SK-N-SH (cell line): Measurements from ENCODE around the gene TPSAB1. TPM values are rescaled to one million over a fixed set of nuclear protein-coding genes. Genes with fewer than 3 reads are reported as not detected.

ENCODE experiments used
- CTCF ChIA-PET: fragments of 300-600, 350-600 bp; formaldehyde crosslinking; extraction: SDS; loops from one replicate; lab custom pipeline; 2021; lab: Yijun Ruan, JAX
- POLR2A ChIA-PET: fragments of 350-600 bp; sonication (Branson Sonifier 250); formaldehyde crosslinking; extraction: SDS; loops from one replicate; lab custom pipeline; 2020; ENCODE audit warnings: antibody characterized with exemption, inconsistent platforms; lab: Yijun Ruan, JAX
- DNase-seq: peaks from one replicate; pipeline ENCODE4 v3.0.0; 2012
- H2AFZ ChIP-seq: fragments of 200-600 bp; sonication (generic); 2 replicates; pipeline ENCODE4 v1.8.1; 2016; ENCODE audit warnings: antibody characterized with exemption, mild to moderate bottlenecking, low read depth
- H3F3A ChIP-seq: fragments of 200-600 bp; sonication (generic); replicated peaks from 2 replicates; pipeline ENCODE3; 2016; ENCODE audit warnings: antibody characterized with exemption, mild to moderate bottlenecking; ENCODE audit not compliant: insufficient read depth
- H3K27ac ChIP-seq, 2 experiments: fragments of 200-500 bp in 1 of 2; fragments of 200-600 bp in 1 of 2; sonication (Bioruptor generic) in 1 of 2; sonication (generic), shearing (Covaris generic) in 1 of 2; 2 replicates each; pipeline versions ENCODE4 v1.5.1 to v1.6.1; 2014 to 2016; ENCODE audit warnings: low read depth in 2 of 2, inconsistent platforms in 1 of 2, low read length in 1 of 2, mild to moderate bottlenecking in 1 of 2, mixed read lengths in 1 of 2
- H3K27me3 ChIP-seq: fragments of 200-600 bp; sonication (generic), shearing (Covaris generic); 2 replicates; pipeline ENCODE4 v1.6.1; 2016; ENCODE audit warnings: mixed run types; ENCODE audit not compliant: insufficient read depth
- H3K36me3 ChIP-seq, 2 experiments: fragments of 200-500 bp in 1 of 2; fragments of 200-600 bp in 1 of 2; sonication (Bioruptor generic) in 1 of 2; sonication (generic) in 1 of 2; replicated peaks in 1 of 2; 2 replicates each; pipeline versions ENCODE3 to v1.5.1; 2014 to 2016; ENCODE audit warnings: low read length in 1 of 2, mild to moderate bottlenecking in 1 of 2; ENCODE audit not compliant: insufficient read depth in 2 of 2, control insufficient read depth in 1 of 2
- H3K4me1 ChIP-seq, 2 experiments: fragments of 200-500 bp in 1 of 2; fragments of 200-600 bp in 1 of 2; sonication (Bioruptor generic) in 1 of 2; sonication (generic), shearing (Covaris generic) in 1 of 2; 2 replicates each; pipeline versions ENCODE4 v1.5.1 to v1.6.1; 2014 to 2016; ENCODE audit warnings: low read depth in 1 of 2, low read length in 1 of 2, mixed run types in 1 of 2; ENCODE audit not compliant: insufficient read depth in 2 of 2, control insufficient read depth in 1 of 2
- H3K4me2 ChIP-seq: fragments of 200-600 bp; sonication (generic), shearing (Covaris generic); 2 replicates; pipeline ENCODE4 v1.6.1; 2017; ENCODE audit warnings: mixed run types
- H3K4me3 ChIP-seq, 2 experiments: fragments of 200-500 bp in 1 of 2; fragments of 200-600 bp in 1 of 2; sonication (Bioruptor generic) in 1 of 2; sonication (generic), shearing (Covaris generic) in 1 of 2; 2 replicates each; pipeline versions ENCODE4 v1.5.1 to v1.8.1; 2014 to 2016; ENCODE audit warnings: low read depth in 2 of 2, inconsistent platforms in 1 of 2, low read length in 1 of 2, mild to moderate bottlenecking in 1 of 2, mixed read lengths in 1 of 2, moderate library complexity in 1 of 2
- H3K79me2 ChIP-seq: fragments of 200-600 bp; sonication (generic); 2 replicates; pipeline ENCODE4 v1.8.1; 2017; ENCODE audit warnings: mild to moderate bottlenecking; ENCODE audit not compliant: insufficient read depth
- H3K9ac ChIP-seq: fragments of 200-600 bp; sonication (generic); 2 replicates; pipeline ENCODE4 v1.6.1; 2017; ENCODE audit warnings: mixed run types
- H3K9me2 ChIP-seq: fragments of 200-600 bp; sonication (generic); 2 replicates; pipeline ENCODE4 v1.6.1; 2017; ENCODE audit warnings: mixed run types
- H3K9me3 ChIP-seq: fragments of 200-600 bp; sonication (generic); 2 replicates; pipeline ENCODE4 v1.6.1; 2017; ENCODE audit warnings: mixed run types, mild to moderate bottlenecking, moderate library complexity
- H4K20me1 ChIP-seq: fragments of 200-600 bp; sonication (generic); 2 replicates; pipeline ENCODE4 v1.6.1; 2017; ENCODE audit warnings: mild to moderate bottlenecking, mixed run types; ENCODE audit not compliant: insufficient read depth
- ELF1 ChIP-seq: IDR thresholded peaks from 2 replicates; pipeline ENCODE4 v1.4.0; 2012
- EP300 ChIP-seq, 2 experiments: IDR thresholded peaks; 2 replicates each; pipeline versions ENCODE4 v1.4.0 to v1.6.1; 2012; ENCODE audit warnings: borderline replicate concordance in 1 of 2, low read depth in 1 of 2, low read length in 1 of 2
- NRF1 ChIP-seq: IDR thresholded peaks from 2 replicates; pipeline ENCODE4 v1.6.1; 2012; ENCODE audit warnings: low read depth, mild to moderate bottlenecking, low read length
- RFX5 ChIP-seq: IDR thresholded peaks from 2 replicates; pipeline ENCODE4 v1.6.1; 2012; ENCODE audit warnings: mild to moderate bottlenecking, improper control_type of control experiment, low read length
- SMC3 ChIP-seq: IDR thresholded peaks from 2 replicates; pipeline ENCODE4 v1.6.1; 2012; ENCODE audit warnings: low read depth, low read length, improper control_type of control experiment
- TCF12 ChIP-seq: IDR thresholded peaks from 2 replicates; pipeline ENCODE4 v1.4.0; 2012
- WGBS: methylation state at CpG from one replicate; pipeline ENCODE4 v1.1.6; 2017; ENCODE audit warnings: low lambda C conversion rate; 5-methylcytosine and 5-hydroxymethylcytosine counted together
- polyA plus RNA-seq, 3 experiments: library from polyadenylated mRNA; depleted of rRNA; stranded (reverse); fragments of >200 nt; gene quantifications; 2 replicates each; pipeline ENCODE4 v1.2.3, GENCODE V29; 2012

The TPSAB1 gene
- polyA plus RNA-seq, 1 of the 3 experiments (the other 2 are of a cell fraction) = not detected

GRCh38 chr16:1209081-1209480 is 31.4 kb upstream of the TPSAB1 start:
- Histone ChIP-seq H3K27ac (no peak overlapping the region), H3K4me3 (no peak overlapping the region), H3K27me3 (peaks cover 71% of the 10 kb centered on the region), H3K36me3 (no peaks in the 10 kb centered on the region), H3K79me2 (no peaks in the 10 kb centered on the region), H2AFZ (no peak overlapping the region), H3F3A (no peaks in the 10 kb centered on the region), H3K4me1 (no peaks in the 10 kb centered on the region), H3K9me3 (no peaks in the 10 kb centered on the region), H3K9ac (no peak overlapping the region), H3K9me2 (no peaks in the 10 kb centered on the region), H4K20me1 (0 out of 2 replicates have a peak, but pooled peaks cover 2% of the 10 kb centered on the region), H3K4me2 (no peak overlapping the region)
- 51% methylated on average over 11 of the region's 43 CpGs for WGBS
- ChIA-PET CTCF (interaction anchor here (0.7 to 1.9 kb wide), 2 partner anchors 9 to 13 kb away, joined by 3 to 5 read pairs; no protein-coding TSS in a partner anchor), POLR2A (no interaction called here)
- no peak for TF ChIP-seq RFX5
- DNase-seq = no peak

GRCh38 chr16:1210461-1210860 is 30.0 kb upstream of the TPSAB1 start:
- ChIA-PET CTCF (no interaction called here), POLR2A (no interaction called here)
- no peaks in the 10 kb centered on the region for H3K9me2 ChIP-seq
- H3K36me3 ChIP-seq = no peaks in the 10 kb centered on the region
- no peak overlapping the region for H2AFZ ChIP-seq
- no peaks in the 10 kb centered on the region for H3K79me2 ChIP-seq
- no peak for DNase-seq
- no peak overlapping the region for H3K4me2 ChIP-seq
- H3K4me1 ChIP-seq = no peaks in the 10 kb centered on the region
- 0 out of 2 replicates have a peak, but pooled peaks cover 2% of the 10 kb centered on the region for H4K20me1 ChIP-seq
- no peak overlapping the region for H3K9ac ChIP-seq
- H3K9me3 ChIP-seq = no peaks in the 10 kb centered on the region
- no peaks in the 10 kb centered on the region for H3F3A ChIP-seq
- 38% methylated on average over 11 of the region's 23 CpGs for WGBS
- H3K27me3 ChIP-seq = peaks cover 79% of the 10 kb centered on the region
- TF ChIP-seq NRF1 = no peak
- H3K27ac ChIP-seq = no peak overlapping the region
- H3K4me3 ChIP-seq = no peak overlapping the region

- ChIA-PET CTCF (no interaction called here), POLR2A (no interaction called here)
- 59% methylated on average over 29 of the region's 65 CpGs for WGBS
- Histone ChIP-seq H3K4me2 (no peak overlapping the region), H3K4me1 (no peaks in the 10 kb centered on the region), H3K27ac (no peak overlapping the region), H3F3A (no peaks in the 10 kb centered on the region), H3K36me3 (no peaks in the 10 kb centered on the region), H4K20me1 (0 out of 2 replicates have a peak, but pooled peaks cover 2% of the 10 kb centered on the region), H2AFZ (no peak overlapping the region), H3K27me3 (peaks cover 80% of the 10 kb centered on the region), H3K9me3 (no peaks in the 10 kb centered on the region), H3K9me2 (no peaks in the 10 kb centered on the region), H3K4me3 (no peak overlapping the region), H3K79me2 (no peaks in the 10 kb centered on the region), H3K9ac (no peak overlapping the region)
- no peak for DNase-seq
- no peak for TF ChIP-seq TCF12
- no peak for TF ChIP-seq ELF1
Measured at GRCh38 chr16:1211451-1212268, 28.8 kb upstream of the TPSAB1 start.

GRCh38 chr16:1212616-1213194 is 27.8 kb upstream of the TPSAB1 start:
- no peak for DNase-seq
- Histone ChIP-seq H3K4me1 (no peaks in the 10 kb centered on the region), H4K20me1 (0 out of 2 replicates have a peak, but pooled peaks cover 2% of the 10 kb centered on the region), H3K4me2 (no peak overlapping the region), H3K9me3 (no peaks in the 10 kb centered on the region), H2AFZ (no peak overlapping the region), H3K79me2 (no peaks in the 10 kb centered on the region), H3K9ac (no peak overlapping the region), H3K4me3 (no peak overlapping the region), H3K27me3 (peaks cover 80% of the 10 kb centered on the region), H3K36me3 (no peaks in the 10 kb centered on the region), H3K27ac (no peak overlapping the region), H3K9me2 (no peaks in the 10 kb centered on the region), H3F3A (no peaks in the 10 kb centered on the region)
- no peak for TF ChIP-seq SMC3
- TF ChIP-seq EP300 (IDR thresholded peaks at IDR 0.05; ENCODE audit: borderline replicate concordance in 1 of 2, low read depth in 1 of 2, low read length in 1 of 2) = no peak
- CTCF ChIA-PET = no interaction called here
- POLR2A ChIA-PET = no interaction called here
- 72% methylated on average over 10 of the region's 40 CpGs for WGBS
